ENCODE measurements around the gene LYSMD3.

GRCh38 chr5:90557391-90557790 is 28.0 kb upstream of the LYSMD3 start:
- TF ChIP-seq HDAC2 (IDR thresholded peaks at IDR 0.05) (no peak), POLR2A (IDR thresholded peaks at IDR 0.05; ENCODE audit: low read length) (no peak), EHMT2 (IDR thresholded peaks at IDR 0.05; ENCODE audit: low read depth) (no peak), SMC3 (IDR thresholded peaks at IDR 0.05) (no peak), EP300 (IDR thresholded peaks at IDR 0.05) (no peak), RFX5 (IDR thresholded peaks at IDR 0.05) (no peak), PHF8 (IDR thresholded peaks at IDR 0.05; ENCODE audit: borderline replicate concordance, low read depth) (no peak), MYC (IDR thresholded peaks at IDR 0.05; ENCODE audit: borderline replicate concordance, low read length) (no peak), MAFK (IDR thresholded peaks at IDR 0.05; ENCODE audit: partially characterized antibody) (no peak), PBX3 (IDR thresholded peaks at IDR 0.05) (no peak), POLR2AphosphoS2 (conservative IDR thresholded peaks at IDR 0.05; ENCODE audit: low read length) (no peak)
- TF ChIP-seq, protein P1, sequence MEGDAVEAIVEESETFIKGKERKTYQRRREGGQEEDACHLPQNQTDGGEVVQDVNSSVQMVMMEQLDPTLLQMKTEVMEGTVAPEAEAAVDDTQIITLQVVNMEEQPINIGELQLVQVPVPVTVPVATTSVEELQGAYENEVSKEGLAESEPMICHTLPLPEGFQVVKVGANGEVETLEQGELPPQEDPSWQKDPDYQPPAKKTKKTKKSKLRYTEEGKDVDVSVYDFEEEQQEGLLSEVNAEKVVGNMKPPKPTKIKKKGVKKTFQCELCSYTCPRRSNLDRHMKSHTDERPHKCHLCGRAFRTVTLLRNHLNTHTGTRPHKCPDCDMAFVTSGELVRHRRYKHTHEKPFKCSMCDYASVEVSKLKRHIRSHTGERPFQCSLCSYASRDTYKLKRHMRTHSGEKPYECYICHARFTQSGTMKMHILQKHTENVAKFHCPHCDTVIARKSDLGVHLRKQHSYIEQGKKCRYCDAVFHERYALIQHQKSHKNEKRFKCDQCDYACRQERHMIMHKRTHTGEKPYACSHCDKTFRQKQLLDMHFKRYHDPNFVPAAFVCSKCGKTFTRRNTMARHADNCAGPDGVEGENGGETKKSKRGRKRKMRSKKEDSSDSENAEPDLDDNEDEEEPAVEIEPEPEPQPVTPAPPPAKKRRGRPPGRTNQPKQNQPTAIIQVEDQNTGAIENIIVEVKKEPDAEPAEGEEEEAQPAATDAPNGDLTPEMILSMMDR (IDR thresholded peaks at IDR 0.05), result no peak
- TF ChIP-seq, protein P2, sequence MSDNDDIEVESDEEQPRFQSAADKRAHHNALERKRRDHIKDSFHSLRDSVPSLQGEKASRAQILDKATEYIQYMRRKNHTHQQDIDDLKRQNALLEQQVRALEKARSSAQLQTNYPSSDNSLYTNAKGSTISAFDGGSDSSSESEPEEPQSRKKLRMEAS (IDR thresholded peaks at IDR 0.05), result no peak
- TF ChIP-seq, protein P3, sequence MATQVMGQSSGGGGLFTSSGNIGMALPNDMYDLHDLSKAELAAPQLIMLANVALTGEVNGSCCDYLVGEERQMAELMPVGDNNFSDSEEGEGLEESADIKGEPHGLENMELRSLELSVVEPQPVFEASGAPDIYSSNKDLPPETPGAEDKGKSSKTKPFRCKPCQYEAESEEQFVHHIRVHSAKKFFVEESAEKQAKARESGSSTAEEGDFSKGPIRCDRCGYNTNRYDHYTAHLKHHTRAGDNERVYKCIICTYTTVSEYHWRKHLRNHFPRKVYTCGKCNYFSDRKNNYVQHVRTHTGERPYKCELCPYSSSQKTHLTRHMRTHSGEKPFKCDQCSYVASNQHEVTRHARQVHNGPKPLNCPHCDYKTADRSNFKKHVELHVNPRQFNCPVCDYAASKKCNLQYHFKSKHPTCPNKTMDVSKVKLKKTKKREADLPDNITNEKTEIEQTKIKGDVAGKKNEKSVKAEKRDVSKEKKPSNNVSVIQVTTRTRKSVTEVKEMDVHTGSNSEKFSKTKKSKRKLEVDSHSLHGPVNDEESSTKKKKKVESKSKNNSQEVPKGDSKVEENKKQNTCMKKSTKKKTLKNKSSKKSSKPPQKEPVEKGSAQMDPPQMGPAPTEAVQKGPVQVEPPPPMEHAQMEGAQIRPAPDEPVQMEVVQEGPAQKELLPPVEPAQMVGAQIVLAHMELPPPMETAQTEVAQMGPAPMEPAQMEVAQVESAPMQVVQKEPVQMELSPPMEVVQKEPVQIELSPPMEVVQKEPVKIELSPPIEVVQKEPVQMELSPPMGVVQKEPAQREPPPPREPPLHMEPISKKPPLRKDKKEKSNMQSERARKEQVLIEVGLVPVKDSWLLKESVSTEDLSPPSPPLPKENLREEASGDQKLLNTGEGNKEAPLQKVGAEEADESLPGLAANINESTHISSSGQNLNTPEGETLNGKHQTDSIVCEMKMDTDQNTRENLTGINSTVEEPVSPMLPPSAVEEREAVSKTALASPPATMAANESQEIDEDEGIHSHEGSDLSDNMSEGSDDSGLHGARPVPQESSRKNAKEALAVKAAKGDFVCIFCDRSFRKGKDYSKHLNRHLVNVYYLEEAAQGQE (IDR thresholded peaks at IDR 0.05), result no peak
